HL-60/S4 treated with retinoic acid at 250 ng/mL for 4 days and 3 days (cell line): ENCODE data around the gene TRIM61.
"Not testable (repeated sequence)": the region's sequence is repeated elsewhere in the genome, so short reads cannot be mapped to it uniquely, and the experiment has no call there.

Experiments
- in situ Hi-C: fragments of 300-500 bp; cut with MboI; formaldehyde crosslinking; loops from 2 replicates; pipeline ENCODE4 v1.7.0; 2022; ENCODE audit warnings: low sequenced_read_pairs

The TRIM61 gene

GRCh38 chr4:164977243-164978164 lies at the start of gene TRIM61:
Gene TRIM61 (minus strand): TSS chr4:164977657. CDS start chr4:164970002, 7,655 bp downstream.
- in situ Hi-C loops, result no loop called here

GRCh38 chr4:165025782-165026181 lies 48.3 kb upstream of the TRIM61 start:
- in situ Hi-C loops, result not testable (repeated sequence)

- in situ Hi-C loops, result not testable (repeated sequence)
Observed at GRCh38 chr4:165019995-165020394, 42.5 kb upstream of the TRIM61 start.

- in situ Hi-C loops, result no loop called here
Observed at GRCh38 chr4:165016971-165017370, 39.5 kb upstream of the TRIM61 start.

- in situ Hi-C loops, result no loop called here
Observed at GRCh38 chr4:165013691-165014090, 36.2 kb upstream of the TRIM61 start.

GRCh38 chr4:165011403-165011802 lies 33.9 kb upstream of the TRIM61 start:
- in situ Hi-C loops, result no loop called here

- in situ Hi-C loops, result no loop called here
Observed at GRCh38 chr4:165010991-165011390, 33.5 kb upstream of the TRIM61 start.

GRCh38 chr4:165010487-165010886 lies 33.0 kb upstream of the TRIM61 start:
- in situ Hi-C loops, result no loop called here

- in situ Hi-C loops, result no loop called here
Observed at GRCh38 chr4:165009493-165010227, 32.2 kb upstream of the TRIM61 start.

GRCh38 chr4:165006886-165007285 lies 29.4 kb upstream of the TRIM61 start:
- in situ Hi-C loops, result no loop called here

- in situ Hi-C loops, result no loop called here
Observed at GRCh38 chr4:165006456-165006855, 29.0 kb upstream of the TRIM61 start.

GRCh38 chr4:165005352-165005925 lies 28.0 kb upstream of the TRIM61 start:
- in situ Hi-C loops, result no loop called here

GRCh38 chr4:165001957-165002356 lies 24.5 kb upstream of the TRIM61 start:
- in situ Hi-C loops, result not testable (repeated sequence)

- in situ Hi-C loops, result not testable (repeated sequence)
Observed at GRCh38 chr4:164998526-164999080, 21.1 kb upstream of the TRIM61 start.

- in situ Hi-C loops, result no loop called here
Observed at GRCh38 chr4:164997941-164998340, 20.5 kb upstream of the TRIM61 start.

- in situ Hi-C loops, result no loop called here
Observed at GRCh38 chr4:164997324-164997723, 19.9 kb upstream of the TRIM61 start.

- in situ Hi-C loops, result not testable (repeated sequence)
Observed at GRCh38 chr4:164996123-164996522, 18.7 kb upstream of the TRIM61 start.

- in situ Hi-C loops, result not testable (repeated sequence)
Observed at GRCh38 chr4:164990786-164991185, 13.3 kb upstream of the TRIM61 start.

- in situ Hi-C loops, result no loop called here
Observed at GRCh38 chr4:164989471-164989870, 12.0 kb upstream of the TRIM61 start.

GRCh38 chr4:164971929-164972328 lies 5.5 kb downstream of the TRIM61 start:
- in situ Hi-C loops, result not testable (repeated sequence)

- in situ Hi-C loops, result no loop called here
Observed at GRCh38 chr4:164959896-164960295, 17.6 kb downstream of the TRIM61 start.
